ENCODE results near the gene NTM. TPM values are rescaled to one million over a fixed set of nuclear protein-coding genes. Genes with fewer than 3 reads are reported as not detected.
A peak's percentile ranks its signal among the peaks of the same experiment; 100 is the strongest.

Gene NTM
- total RNA-seq, 2 donors from 2014 or later = 19.1 to 44.7 TPM

- Histone ChIP-seq H3K4me3 (no peak overlapping the region), H3K27ac (no peak overlapping the region), H3K4me1 (peaks cover 0 to 4% of the 10 kb centered on the region in 2 donors), H3K27me3 (no peaks in the 10 kb centered on the region), H3K36me3 (no peaks in the 10 kb centered on the region), H3K9me3 (no peaks in the 10 kb centered on the region)
- no peak for DNase-seq (ENCODE audit: low spot score)
- no peak for TF ChIP-seq CTCF (IDR thresholded peaks at IDR 0.05)
Measured at GRCh38 chr11:132103021-132103420, 732.6 kb downstream of the NTM start.

DNA sequence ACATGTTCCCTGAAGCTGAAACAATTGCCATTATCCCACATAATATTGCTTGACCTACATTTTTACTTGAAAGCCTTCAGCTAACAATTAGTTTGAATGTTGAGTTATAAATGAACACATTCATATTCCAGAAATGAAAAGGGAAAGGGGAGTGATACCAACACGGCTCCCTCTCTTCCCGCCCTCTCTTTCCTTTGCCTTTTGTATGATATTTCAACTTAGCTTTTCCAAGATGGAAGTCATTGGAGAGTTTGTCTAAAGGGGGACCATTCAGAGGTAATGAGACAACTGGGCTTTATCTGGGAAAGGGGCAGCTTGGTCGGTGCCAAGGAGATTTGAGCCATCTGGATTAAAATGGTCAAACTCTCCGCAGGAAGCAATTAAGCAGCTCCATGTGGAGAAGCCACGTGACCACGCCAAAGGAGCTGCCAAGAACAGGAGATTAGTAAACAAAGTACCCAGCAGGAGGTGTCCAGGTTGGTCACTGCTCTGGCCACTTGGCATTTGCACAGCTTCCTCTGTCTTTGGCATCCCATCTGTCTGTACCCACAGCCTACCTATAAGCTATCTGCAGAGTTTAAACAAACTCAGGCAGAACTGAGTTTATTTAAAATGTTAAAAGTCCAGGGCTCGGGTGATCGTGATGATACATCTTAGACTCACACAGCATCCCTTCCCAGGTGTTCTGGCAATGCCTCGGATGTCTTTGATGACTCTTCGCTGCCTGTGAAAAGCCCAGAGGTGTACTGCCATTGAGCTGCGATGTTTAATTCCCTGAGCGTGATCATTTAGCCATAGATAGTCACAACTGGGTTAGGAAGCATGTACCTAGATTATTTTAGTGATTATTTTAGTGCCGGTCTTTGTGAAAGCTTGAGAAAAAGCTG is 735.9 kb downstream of the NTM start:
- H3K27ac ChIP-seq = no peak overlapping the region
- no peaks in the 10 kb centered on the region for H3K9me3 ChIP-seq
- H3K4me3 ChIP-seq = no peak overlapping the region
- H3K27me3 ChIP-seq = no peaks in the 10 kb centered on the region
- peaks cover 0 to 4% of the 10 kb centered on the region in 2 donors for H3K4me1 ChIP-seq
- TF ChIP-seq CTCF (IDR thresholded peaks at IDR 0.05) = no peak
- H3K36me3 ChIP-seq = no peaks in the 10 kb centered on the region
- DNase-seq (ENCODE audit: low spot score) = no peak

DNA sequence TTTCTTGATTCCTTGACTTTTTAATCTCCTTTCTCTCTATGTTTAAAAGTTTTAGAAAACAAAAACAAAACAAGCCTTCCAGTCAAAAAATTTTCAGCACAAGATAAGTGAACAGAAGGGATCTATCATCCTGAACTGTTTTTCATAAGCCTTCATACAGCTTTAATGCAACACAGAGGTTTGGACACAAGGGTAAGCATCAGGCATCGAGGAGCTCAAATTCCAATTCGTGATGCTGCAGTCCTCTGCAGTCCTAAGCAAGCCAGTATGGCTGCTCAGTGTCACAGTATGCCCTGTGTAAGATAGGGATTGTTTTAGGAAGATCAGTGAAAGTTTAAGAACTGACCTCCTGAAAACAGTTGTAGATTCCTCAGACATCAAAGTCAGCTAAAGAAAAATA is 740.9 kb downstream of the NTM start:
- H3K4me1 ChIP-seq = peaks cover 0 to 23% of the 10 kb centered on the region in 2 donors
- no peaks in the 10 kb centered on the region for H3K9me3 ChIP-seq
- H3K27ac ChIP-seq = peak overlapping the region; percentile 53 to 79
- no peaks in the 10 kb centered on the region for H3K27me3 ChIP-seq
- DNase-seq (ENCODE audit: low spot score) = no peak
- no peak for TF ChIP-seq CTCF (IDR thresholded peaks at IDR 0.05)
- H3K36me3 ChIP-seq = no peaks in the 10 kb centered on the region
- no peak overlapping the region for H3K4me3 ChIP-seq

GRCh38 chr11:132111838-132112237 is 741.4 kb downstream of the NTM start:
- Histone ChIP-seq H3K36me3 (no peaks in the 10 kb centered on the region), H3K4me3 (no peak overlapping the region), H3K9me3 (no peaks in the 10 kb centered on the region), H3K27me3 (no peaks in the 10 kb centered on the region), H3K27ac (peak overlapping the region; percentile 53 to 79), H3K4me1 (peaks cover 0 to 19% of the 10 kb centered on the region in 2 donors)
- no peak for TF ChIP-seq CTCF (IDR thresholded peaks at IDR 0.05)
- DNase-seq (ENCODE audit: low spot score) = no peak

DNA sequence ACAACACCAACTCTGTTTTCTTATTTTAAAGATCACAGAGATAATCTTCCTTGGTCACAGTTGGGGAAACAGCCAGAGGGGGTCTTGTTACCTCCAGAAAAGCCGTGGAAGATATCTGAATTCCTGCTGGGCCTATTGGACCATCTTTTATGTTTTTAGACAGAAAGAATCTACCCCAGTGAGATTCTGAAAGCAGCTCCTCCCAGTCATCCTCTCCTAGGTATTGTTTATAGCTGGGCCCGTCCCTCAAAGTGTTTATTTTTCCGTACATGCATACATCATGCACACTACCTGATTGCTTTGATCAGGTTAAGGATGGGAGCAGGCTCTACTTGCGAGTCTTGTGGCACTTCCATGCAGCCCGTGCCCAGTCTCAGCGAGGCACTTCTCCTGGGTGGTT is 742.4 kb downstream of the NTM start:
- Histone ChIP-seq H3K27ac (peak overlapping the region; percentile 53 to 79), H3K4me1 (peaks cover 0 to 19% of the 10 kb centered on the region in 2 donors), H3K27me3 (no peaks in the 10 kb centered on the region), H3K9me3 (no peaks in the 10 kb centered on the region), H3K4me3 (no peak overlapping the region), H3K36me3 (no peaks in the 10 kb centered on the region)
- no peak for DNase-seq (ENCODE audit: low spot score)
- TF ChIP-seq CTCF (IDR thresholded peaks at IDR 0.05) = no peak
